ENCODE results near the gene SMPD3.

The SMPD3 gene

DNA sequence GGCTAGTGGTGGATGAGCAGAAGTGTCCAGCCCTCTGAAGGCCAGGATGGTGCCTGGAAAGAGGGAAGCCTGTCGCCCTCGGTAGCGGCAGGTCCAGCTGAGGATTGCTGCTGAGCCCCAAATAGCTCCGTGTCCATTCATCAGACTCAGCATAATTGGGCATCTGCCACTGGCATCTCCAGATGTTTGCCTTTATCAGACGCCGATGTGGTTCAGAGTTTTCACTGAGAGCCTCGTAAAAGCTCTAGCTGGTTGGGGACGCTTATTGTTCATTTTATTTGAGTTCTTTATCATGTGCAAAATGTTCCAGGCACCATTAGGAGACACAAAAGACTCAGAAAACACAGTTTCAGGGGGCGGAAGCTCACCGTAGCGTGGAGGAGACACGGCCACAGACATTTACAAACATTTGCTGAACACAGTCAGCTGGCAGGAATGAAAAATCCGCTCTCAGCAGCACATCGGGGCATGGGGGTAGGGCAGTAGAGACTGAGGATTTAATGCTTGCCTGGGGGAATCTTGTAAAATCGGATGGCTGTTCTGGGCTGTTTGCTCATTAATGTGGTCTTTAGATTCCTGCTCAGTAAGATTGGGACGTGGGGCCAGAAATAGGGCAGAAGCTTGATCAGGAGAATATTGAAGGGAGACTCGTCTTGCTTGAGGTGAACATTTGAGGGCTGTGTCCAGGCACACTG, 41.7 kb downstream of the SMPD3 start:
- no peak overlapping the region for H3K4me3 ChIP-seq (replicated peaks; ENCODE audit: low read depth, low read length)
- no peak for DNase-seq (ENCODE audit: low read depth)
- no peak for TF ChIP-seq CTCF (IDR thresholded peaks at IDR 0.05; ENCODE audit: low read length, missing control alignments)

- TF ChIP-seq CTCF (IDR thresholded peaks at IDR 0.05; ENCODE audit: low read length, missing control alignments), result no peak
- H3K4me3 ChIP-seq (replicated peaks; ENCODE audit: low read depth, low read length), result no peak overlapping the region
- DNase-seq (ENCODE audit: low read depth), result no peak
Observed at GRCh38 chr16:68404736-68405345, 43.5 kb downstream of the SMPD3 start.

DNA sequence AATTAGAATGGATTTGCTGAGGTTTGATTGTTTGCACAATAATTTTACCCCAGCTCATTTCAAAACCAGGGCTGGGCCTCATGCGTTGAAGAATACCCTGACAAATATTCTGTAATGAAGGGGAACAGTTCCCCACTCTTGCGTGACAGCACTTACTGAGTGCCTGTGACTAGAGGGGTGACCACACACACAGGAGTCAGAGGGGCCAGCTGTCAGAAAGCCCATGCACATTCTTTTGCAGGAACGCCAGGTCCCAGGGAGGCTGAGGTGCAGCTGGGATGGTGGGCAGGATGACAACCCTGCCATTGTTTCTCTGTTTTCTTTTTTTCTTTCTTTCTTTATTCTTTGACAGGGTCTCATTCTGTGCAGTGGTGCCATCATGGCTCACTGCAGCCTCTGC, 44.6 kb downstream of the SMPD3 start:
- no peak overlapping the region for H3K4me3 ChIP-seq (replicated peaks; ENCODE audit: low read depth, low read length)
- TF ChIP-seq CTCF (IDR thresholded peaks at IDR 0.05; ENCODE audit: low read length, missing control alignments), result no peak
- no peak for DNase-seq (ENCODE audit: low read depth)

- no peak for TF ChIP-seq CTCF (IDR thresholded peaks at IDR 0.05; ENCODE audit: low read length, missing control alignments)
- H3K4me3 ChIP-seq (replicated peaks; ENCODE audit: low read depth, low read length), result no peak overlapping the region
- no peak for DNase-seq (ENCODE audit: low read depth)
Observed at GRCh38 chr16:68403177-68403576, 45.1 kb downstream of the SMPD3 start.

DNA sequence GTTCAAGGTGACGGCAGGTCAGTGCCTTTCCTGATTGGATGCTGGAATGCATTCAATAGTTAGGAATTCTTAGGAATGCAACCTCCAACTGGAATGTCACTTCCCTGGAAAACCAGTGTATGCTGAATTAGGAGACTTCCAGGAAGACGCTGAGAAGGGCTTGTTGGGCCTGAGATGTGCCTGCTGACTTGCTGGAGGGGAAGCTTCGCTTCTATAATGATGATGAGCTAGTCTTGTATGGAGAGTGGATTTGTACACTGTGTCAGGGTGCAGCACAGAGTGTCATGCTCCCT, 45.6 kb downstream of the SMPD3 start:
- DNase-seq (ENCODE audit: low read depth), result no peak
- H3K4me3 ChIP-seq (replicated peaks; ENCODE audit: low read depth, low read length), result no peak overlapping the region
- no peak for TF ChIP-seq CTCF (IDR thresholded peaks at IDR 0.05; ENCODE audit: low read length, missing control alignments)

- no peak overlapping the region for H3K4me3 ChIP-seq (replicated peaks; ENCODE audit: low read depth, low read length)
- DNase-seq (ENCODE audit: low read depth), result peak; percentile 7
- no peak for TF ChIP-seq CTCF (IDR thresholded peaks at IDR 0.05; ENCODE audit: low read length, missing control alignments)
Observed at GRCh38 chr16:68401871-68402747, 46.2 kb downstream of the SMPD3 start.
